BLaER1 treated with 17β-estradiol and CSF1 and Interleukin-3, amounts not matched to agents 10 nM and 100 nM (cell line): ENCODE data around the gene UBTF.

ENCODE experiments used
- H3K27ac ChIP-seq, 11 experiments: shearing (Covaris generic); formaldehyde crosslinking; 2 replicates each; pipeline ENCODE4 v1.8.1; 2022
- H3K27me3 ChIP-seq, 11 experiments: shearing (Covaris generic); formaldehyde crosslinking; 2 replicates each; pipeline ENCODE4 v1.8.1; 2022
- H3K36me3 ChIP-seq, 11 experiments: shearing (Covaris generic); formaldehyde crosslinking; 2 replicates each; pipeline ENCODE4 v1.8.1; 2022
- H3K4me1 ChIP-seq, 10 experiments: shearing (Covaris generic); formaldehyde crosslinking; 2 replicates each; pipeline ENCODE4 v1.8.1; 2022
- H3K4me2 ChIP-seq, 11 experiments: shearing (Covaris generic); formaldehyde crosslinking; 2 replicates each; pipeline ENCODE4 v1.8.1; 2022
- H3K4me3 ChIP-seq, 10 experiments: shearing (Covaris generic); formaldehyde crosslinking; 2 replicates each; pipeline ENCODE4 v1.8.1; 2022
- H3K9ac ChIP-seq, 11 experiments: shearing (Covaris generic); formaldehyde crosslinking; 2 replicates each; pipeline ENCODE4 v1.8.1; 2022
- H3K9me3 ChIP-seq, 11 experiments: shearing (Covaris generic); formaldehyde crosslinking; replicated peaks in 1 of 11; 2 replicates each; pipeline ENCODE4 v1.8.1; 2022
- H4K20me1 ChIP-seq, 11 experiments: shearing (Covaris generic); formaldehyde crosslinking; 2 replicates each; pipeline ENCODE4 v1.8.1; 2022
- Cebpa-rat ChIP-seq, 11 experiments: shearing (Covaris generic); IDR thresholded peaks; 2 replicates each; pipeline ENCODE4 v1.8.1; 2022

The UBTF gene

GRCh38 chr17:44232061-44232460 is 12.6 kb upstream of the UBTF start:
- no peak for TF ChIP-seq Cebpa-rat (IDR thresholded peaks at IDR 0.05)
- no peak overlapping the region for H3K4me2 ChIP-seq
- H3K4me3 ChIP-seq, result no peak overlapping the region
- no peaks in the 10 kb centered on the region for H4K20me1 ChIP-seq
- H3K4me1 ChIP-seq, result peaks cover 0 to 34% (median 25%) of the 10 kb centered on the region in 10 experiments; a peak in 19 of 20 replicates
- no peaks in the 10 kb centered on the region for H3K27me3 ChIP-seq
- no peak overlapping the region for H3K27ac ChIP-seq
- H3K9me3 ChIP-seq, result no peaks in the 10 kb centered on the region
- H3K36me3 ChIP-seq, result no peaks in the 10 kb centered on the region
- no peak overlapping the region for H3K9ac ChIP-seq

GRCh38 chr17:44230140-44230539 is 10.7 kb upstream of the UBTF start:
- Histone ChIP-seq H3K9me3 (no peaks in the 10 kb centered on the region), H3K9ac (no peak overlapping the region), H3K4me2 (peak overlapping the region; percentile 38 to 80 (median 61)), H3K27ac (0 out of 22 replicates have a peak overlapping the region, but pooled peaks of 1 of the 11 experiments have one; percentile 19), H3K4me3 (no peak overlapping the region), H3K36me3 (no peaks in the 10 kb centered on the region), H3K4me1 (peaks cover 0 to 30% (median 25%) of the 10 kb centered on the region in 10 experiments; a peak in 19 of 20 replicates), H4K20me1 (no peaks in the 10 kb centered on the region), H3K27me3 (no peaks in the 10 kb centered on the region)
- no peak for TF ChIP-seq Cebpa-rat (IDR thresholded peaks at IDR 0.05)

GRCh38 chr17:44229090-44229489 is 9.6 kb upstream of the UBTF start:
- Histone ChIP-seq H3K36me3 (no peaks in the 10 kb centered on the region), H3K9ac (no peak overlapping the region), H3K27me3 (no peaks in the 10 kb centered on the region), H3K27ac (peak overlapping the region in 2 of 11 experiments; percentile 2 to 34; a peak in 1 of 22 replicates), H3K4me1 (peaks cover 0 to 27% (median 24%) of the 10 kb centered on the region in 10 experiments; a peak in 19 of 20 replicates), H4K20me1 (no peaks in the 10 kb centered on the region), H3K4me2 (peak overlapping the region in 9 of 11 experiments; percentile 48 to 80 (median 62); a peak in 18 of 22 replicates), H3K9me3 (no peaks in the 10 kb centered on the region), H3K4me3 (no peak overlapping the region)
- no peak for TF ChIP-seq Cebpa-rat (IDR thresholded peaks at IDR 0.05)

- no peak for TF ChIP-seq Cebpa-rat (IDR thresholded peaks at IDR 0.05)
- Histone ChIP-seq H4K20me1 (no peaks in the 10 kb centered on the region; a peak in 1 of 22 replicates), H3K27me3 (no peaks in the 10 kb centered on the region), H3K27ac (no peak overlapping the region), H3K9me3 (no peaks in the 10 kb centered on the region), H3K4me1 (peaks cover 11 to 18% (median 16%) of the 10 kb centered on the region in 10 experiments; a peak in 19 of 20 replicates), H3K4me2 (no peak overlapping the region), H3K4me3 (no peak overlapping the region), H3K9ac (no peak overlapping the region), H3K36me3 (no peaks in the 10 kb centered on the region)
Measured at GRCh38 chr17:44223541-44224071, 4.1 kb upstream of the UBTF start.

- Histone ChIP-seq H3K4me1 (peaks cover 17 to 23% (median 20%) of the 10 kb centered on the region in 10 experiments), H3K36me3 (peaks cover 0 to 7% (median 2%) of the 10 kb centered on the region in 11 experiments; a peak in 11 of 22 replicates), H3K9me3 (no peaks in the 10 kb centered on the region), H4K20me1 (peaks cover 8 to 10% (median 9%) of the 10 kb centered on the region in 11 experiments; a peak in 15 of 22 replicates), H3K27ac (peak overlapping the region; percentile 75 to 100 (median 99); a peak in 21 of 22 replicates), H3K9ac (peak overlapping the region; percentile 88 to 100 (median 99)), H3K4me3 (peak overlapping the region; percentile 70 to 100 (median 98)), H3K27me3 (no peaks in the 10 kb centered on the region), H3K4me2 (peak overlapping the region; percentile 75 to 98 (median 94))
- no peak for TF ChIP-seq Cebpa-rat (IDR thresholded peaks at IDR 0.05)
Measured at GRCh38 chr17:44222112-44222869, 2.8 kb upstream of the UBTF start.

- H3K4me3 ChIP-seq, result peak overlapping the region; percentile 70 to 100 (median 98)
- H3K4me2 ChIP-seq, result peak overlapping the region; percentile 75 to 98 (median 94)
- H3K9ac ChIP-seq, result peak overlapping the region; percentile 88 to 100 (median 99)
- H3K4me1 ChIP-seq, result peaks cover 22 to 28% (median 25%) of the 10 kb centered on the region in 10 experiments
- H4K20me1 ChIP-seq, result peaks cover 12 to 15% (median 14%) of the 10 kb centered on the region in 11 experiments; a peak in 17 of 22 replicates
- no peaks in the 10 kb centered on the region for H3K9me3 ChIP-seq
- TF ChIP-seq Cebpa-rat (IDR thresholded peaks at IDR 0.05), result no peak
- H3K27ac ChIP-seq, result peak overlapping the region; percentile 75 to 100 (median 99)
- H3K36me3 ChIP-seq, result peaks cover 0 to 12% (median 7%) of the 10 kb centered on the region in 11 experiments; a peak in 14 of 22 replicates
- H3K27me3 ChIP-seq, result no peaks in the 10 kb centered on the region
Measured at GRCh38 chr17:44221862-44222111, 2.3 kb upstream of the UBTF start.

GRCh38 chr17:44221084-44221861 is 1.8 kb upstream of the UBTF start:
- peaks cover 4 to 17% (median 12%) of the 10 kb centered on the region in 11 experiments; a peak in 20 of 22 replicates for H3K36me3 ChIP-seq
- peak overlapping the region; percentile 75 to 98 (median 94) for H3K4me2 ChIP-seq
- TF ChIP-seq Cebpa-rat (IDR thresholded peaks at IDR 0.05), result peak in 2 of 11 experiments; percentile 7 to 36; a peak in 2 of 22 replicates
- peak overlapping the region; percentile 75 to 100 (median 99) for H3K27ac ChIP-seq
- no peaks in the 10 kb centered on the region for H3K9me3 ChIP-seq
- peaks cover 27 to 33% (median 30%) of the 10 kb centered on the region in 10 experiments for H3K4me1 ChIP-seq
- no peaks in the 10 kb centered on the region for H3K27me3 ChIP-seq
- peak overlapping the region; percentile 70 to 100 (median 98) for H3K4me3 ChIP-seq
- H3K9ac ChIP-seq, result peak overlapping the region; percentile 88 to 100 (median 99)
- peaks cover 17 to 20% (median 19%) of the 10 kb centered on the region in 11 experiments; a peak in 17 of 22 replicates for H4K20me1 ChIP-seq

GRCh38 chr17:44220213-44221083 is 973 bp upstream of the UBTF start:
- no peaks in the 10 kb centered on the region for H3K9me3 ChIP-seq
- no peaks in the 10 kb centered on the region for H3K27me3 ChIP-seq
- H3K4me3 ChIP-seq, result peak overlapping the region; percentile 70 to 100 (median 98)
- peak overlapping the region; percentile 88 to 100 (median 99) for H3K9ac ChIP-seq
- H3K27ac ChIP-seq, result peak overlapping the region; percentile 75 to 100 (median 99)
- TF ChIP-seq Cebpa-rat (IDR thresholded peaks at IDR 0.05), result no peak
- peaks cover 36 to 41% (median 38%) of the 10 kb centered on the region in 10 experiments for H3K4me1 ChIP-seq
- H4K20me1 ChIP-seq, result peaks cover 24 to 28% (median 27%) of the 10 kb centered on the region in 11 experiments; a peak in 17 of 22 replicates
- peak overlapping the region; percentile 75 to 98 (median 94) for H3K4me2 ChIP-seq
- peaks cover 12 to 25% (median 20%) of the 10 kb centered on the region in 11 experiments for H3K36me3 ChIP-seq
